Ectodermal cell (in vitro differentiated cells): ENCODE results near the gene TM4SF20.

Source experiments
- H3K27ac ChIP-seq: 2 replicates; pipeline ENCODE4 v1.7.0; 2013; ENCODE audit warnings: mild to moderate bottlenecking, low read depth, low read length; ENCODE audit not compliant: insufficient read depth, poor library complexity, severe bottlenecking
- H3K27me3 ChIP-seq: 2 replicates; pipeline ENCODE4 v1.7.0; 2013; ENCODE audit warnings: mild to moderate bottlenecking, low read length; ENCODE audit not compliant: insufficient read depth, control insufficient read depth, poor library complexity, severe bottlenecking
- H3K36me3 ChIP-seq: one replicate; pipeline ENCODE4 v1.7.0; 2013; ENCODE audit warnings: low read length; ENCODE audit not compliant: control insufficient read depth, insufficient read depth
- H3K4me1 ChIP-seq: one replicate; pipeline ENCODE4 v1.7.0; 2013; ENCODE audit warnings: low read length; ENCODE audit not compliant: control insufficient read depth, insufficient read depth
- H3K4me3 ChIP-seq: 2 replicates; pipeline ENCODE4 v1.7.0; 2013; ENCODE audit warnings: low read depth, low read length, control low read depth; ENCODE audit not compliant: insufficient read depth
- H3K9me3 ChIP-seq: 2 replicates; pipeline ENCODE4 v1.7.0; 2013; ENCODE audit warnings: mild to moderate bottlenecking, low read length, moderate library complexity; ENCODE audit not compliant: control insufficient read depth
- WGBS, 2 experiments: methylation state at CpG; one replicate each; pipeline ENCODE4 v1.1.7; 2013; ENCODE audit warnings: missing lambda C conversion rate in 2 of 2; 5-methylcytosine and 5-hydroxymethylcytosine counted together

The TM4SF20 gene

GRCh38 chr2:227411990-227412350, 32.9 kb upstream of the TM4SF20 start:
- no peak overlapping the region for H3K27ac ChIP-seq
- peaks cover 5% of the 10 kb centered on the region for H3K4me1 ChIP-seq
- no peaks in the 10 kb centered on the region for H3K36me3 ChIP-seq
- H3K4me3 ChIP-seq: no peak overlapping the region
- 69 to 75% methylated on average over 2 to 3 of the region's 3 CpGs for WGBS, 2 experiments
- H3K9me3 ChIP-seq: no peaks in the 10 kb centered on the region
- no peaks in the 10 kb centered on the region for H3K27me3 ChIP-seq

- no peak overlapping the region for H3K27ac ChIP-seq
- no peak overlapping the region for H3K4me3 ChIP-seq
- H3K9me3 ChIP-seq: no peaks in the 10 kb centered on the region
- 89 to 94% methylated on average over 9 of the region's 9 CpGs for WGBS, 2 experiments
- no peaks in the 10 kb centered on the region for H3K27me3 ChIP-seq
- H3K4me1 ChIP-seq: peaks cover 5% of the 10 kb centered on the region
- no peaks in the 10 kb centered on the region for H3K36me3 ChIP-seq
Observed at GRCh38 chr2:227411320-227411989, 32.3 kb upstream of the TM4SF20 start.

DNA sequence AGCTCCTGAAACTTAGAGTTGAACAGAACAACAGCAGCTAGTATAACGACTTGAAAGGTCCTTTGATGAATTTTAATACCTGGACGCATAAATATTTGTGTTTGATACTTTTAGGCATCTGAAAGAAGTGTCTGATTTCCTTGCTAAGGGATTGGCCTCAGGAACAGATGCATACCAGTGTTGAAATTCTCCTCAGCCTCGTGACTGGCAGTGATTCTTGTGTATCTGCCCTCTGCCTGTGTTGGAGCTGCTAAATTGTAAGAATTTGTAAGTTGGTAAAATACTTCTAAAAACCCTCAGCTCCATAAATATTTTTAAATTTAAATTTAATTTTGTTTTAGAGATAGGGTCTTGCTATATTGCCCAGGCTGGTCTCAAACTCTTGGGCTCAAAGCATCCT, 31.1 kb upstream of the TM4SF20 start:
- H3K4me3 ChIP-seq: no peak overlapping the region

GRCh38 chr2:227407591-227408151, 28.6 kb upstream of the TM4SF20 start:
- Histone ChIP-seq H3K4me3 (no peak overlapping the region), H3K27me3 (no peaks in the 10 kb centered on the region), H3K9me3 (no peaks in the 10 kb centered on the region), H3K27ac (no peak overlapping the region), H3K4me1 (peaks cover 5% of the 10 kb centered on the region), H3K36me3 (no peaks in the 10 kb centered on the region)
- 90 to 92% methylated on average over 16 of the region's 16 CpGs for WGBS, 2 experiments

More for the DNA sequence above, 31.1 kb upstream of the TM4SF20 start:
- no peaks in the 10 kb centered on the region for H3K27me3 ChIP-seq
- peaks cover 5% of the 10 kb centered on the region for H3K4me1 ChIP-seq
- no peaks in the 10 kb centered on the region for H3K9me3 ChIP-seq
- no peaks in the 10 kb centered on the region for H3K36me3 ChIP-seq
- H3K27ac ChIP-seq: no peak overlapping the region
- 91 to 93% methylated on average over 3 of the region's 3 CpGs for WGBS, 2 experiments

DNA sequence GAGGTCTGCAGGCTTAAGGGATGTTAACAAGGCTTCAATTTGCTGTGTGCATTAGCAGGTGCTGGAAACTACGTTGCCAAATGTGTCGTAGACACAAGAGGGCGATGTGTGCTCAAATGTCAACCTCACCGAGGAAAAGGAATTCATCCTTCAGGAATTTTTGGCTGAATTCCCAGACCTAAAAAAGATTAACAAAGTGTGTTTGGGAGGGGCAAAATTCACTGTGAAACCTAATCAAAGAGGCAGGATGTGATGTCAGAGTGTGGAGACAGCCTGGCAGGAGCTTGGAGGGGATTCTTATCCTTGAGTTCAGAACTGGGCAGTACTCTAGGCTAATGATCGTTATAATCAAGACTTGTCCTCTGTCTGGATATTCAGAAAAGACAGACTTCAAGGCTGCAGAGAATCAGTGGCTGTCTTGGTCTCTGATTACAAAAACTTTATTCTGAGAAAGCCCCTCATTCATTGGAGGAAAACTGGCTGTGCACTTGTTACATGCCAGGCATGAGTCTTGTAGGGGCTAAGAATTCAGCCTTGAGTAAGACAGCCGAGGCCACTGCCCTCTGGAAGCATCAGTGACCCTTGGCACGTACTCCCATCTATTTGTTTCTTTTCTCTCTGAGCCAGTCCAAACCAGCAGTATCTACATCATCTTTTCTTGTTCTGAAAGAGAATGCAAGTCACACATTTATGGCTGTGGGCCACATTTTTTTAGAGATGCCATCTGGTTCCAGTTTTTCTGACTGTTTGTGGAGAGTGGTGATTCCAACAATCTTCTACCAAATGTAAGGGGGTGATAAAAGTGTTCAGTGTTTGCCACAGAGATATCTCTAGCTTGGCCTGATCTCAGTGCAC, 27.3 kb upstream of the TM4SF20 start:
- H3K4me3 ChIP-seq: no peak overlapping the region
- 39 to 42% methylated on average over 7 of the region's 7 CpGs for WGBS, 2 experiments
- H3K27me3 ChIP-seq: no peaks in the 10 kb centered on the region
- no peak overlapping the region for H3K27ac ChIP-seq
- no peaks in the 10 kb centered on the region for H3K36me3 ChIP-seq
- H3K9me3 ChIP-seq: no peaks in the 10 kb centered on the region
- peaks cover 5% of the 10 kb centered on the region for H3K4me1 ChIP-seq

DNA sequence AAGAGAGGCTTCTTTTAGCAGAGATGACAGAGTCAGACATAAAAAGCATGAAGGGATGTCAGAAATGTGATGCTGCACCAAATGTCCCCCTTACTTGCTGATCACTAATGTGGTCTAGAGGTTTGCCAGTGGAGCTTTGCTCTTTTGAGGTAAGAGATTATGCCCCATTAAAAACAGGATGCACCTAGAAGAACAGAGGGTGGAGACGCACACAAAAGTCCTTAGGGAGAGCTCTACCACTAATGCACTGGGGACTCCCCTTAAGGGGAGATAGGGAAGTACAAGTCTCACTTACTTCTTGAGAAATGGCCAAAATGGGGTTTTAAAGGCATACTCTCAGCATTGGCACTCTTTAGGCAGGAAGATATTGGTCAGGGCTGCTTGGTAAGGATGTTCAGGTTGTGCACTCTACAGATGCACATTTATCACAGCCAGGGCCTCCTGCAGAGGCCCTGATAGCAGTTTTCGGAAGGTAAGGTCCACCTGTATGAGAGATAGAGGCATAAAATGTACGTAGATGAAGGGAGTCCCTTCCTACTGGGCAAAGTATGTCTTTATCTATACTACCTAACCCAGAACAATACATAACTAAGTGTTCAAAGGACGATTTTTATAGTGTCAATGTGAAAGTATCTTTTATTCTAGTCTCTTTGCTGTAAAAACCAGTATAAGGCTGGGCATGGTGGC, 25.6 kb upstream of the TM4SF20 start:
- Histone ChIP-seq H3K4me1 (peaks cover 5% of the 10 kb centered on the region), H3K27me3 (no peaks in the 10 kb centered on the region), H3K27ac (no peak overlapping the region), H3K4me3 (no peak overlapping the region), H3K36me3 (no peaks in the 10 kb centered on the region), H3K9me3 (no peaks in the 10 kb centered on the region)
- 94 to 97% methylated on average over 3 to 4 of the region's 4 CpGs for WGBS, 2 experiments

DNA sequence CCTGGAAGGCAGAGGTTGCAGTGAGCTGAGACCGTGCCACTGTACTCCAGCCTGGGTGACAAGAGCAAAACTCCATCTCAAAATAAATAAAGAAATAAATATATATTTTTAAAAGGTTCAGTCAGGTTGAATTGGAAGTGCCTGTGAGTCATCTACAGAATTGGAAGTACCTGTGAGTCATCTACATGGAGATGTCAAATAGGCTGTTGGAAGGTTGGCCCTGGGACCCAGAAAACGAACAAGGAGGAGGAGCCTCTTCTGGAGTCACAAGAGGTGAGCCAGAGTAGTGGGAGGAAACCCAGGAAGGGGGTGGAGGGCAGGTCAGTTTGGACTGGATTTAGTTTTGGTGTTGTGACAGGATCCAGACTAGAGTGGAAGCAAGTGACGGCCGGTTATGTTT, 23.9 kb upstream of the TM4SF20 start:
- H3K4me3 ChIP-seq: no peak overlapping the region
- 55 to 65% methylated on average over 3 of the region's 4 CpGs for WGBS, 2 experiments

GRCh38 chr2:227402321-227402720, 23.2 kb upstream of the TM4SF20 start:
- no peak overlapping the region for H3K4me3 ChIP-seq
- H3K27ac ChIP-seq: no peak overlapping the region
- no peaks in the 10 kb centered on the region for H3K36me3 ChIP-seq
- no peaks in the 10 kb centered on the region for H3K4me1 ChIP-seq
- no peaks in the 10 kb centered on the region for H3K9me3 ChIP-seq
- H3K27me3 ChIP-seq: no peaks in the 10 kb centered on the region

More for the DNA sequence above, 23.9 kb upstream of the TM4SF20 start:
- Histone ChIP-seq H3K36me3 (no peaks in the 10 kb centered on the region), H3K27ac (no peak overlapping the region), H3K27me3 (no peaks in the 10 kb centered on the region), H3K9me3 (no peaks in the 10 kb centered on the region), H3K4me1 (peaks cover 5% of the 10 kb centered on the region)

- no peaks in the 10 kb centered on the region for H3K9me3 ChIP-seq
- H3K27me3 ChIP-seq: no peaks in the 10 kb centered on the region
- 98% methylated on average over 2 of the region's 2 CpGs for WGBS, 2 experiments
- no peaks in the 10 kb centered on the region for H3K4me1 ChIP-seq
- H3K36me3 ChIP-seq: no peaks in the 10 kb centered on the region
- H3K27ac ChIP-seq: no peak overlapping the region
- no peak overlapping the region for H3K4me3 ChIP-seq
Observed at GRCh38 chr2:227401550-227401949, 22.4 kb upstream of the TM4SF20 start.
